ENCODE data around the gene STT3B.

DNA sequence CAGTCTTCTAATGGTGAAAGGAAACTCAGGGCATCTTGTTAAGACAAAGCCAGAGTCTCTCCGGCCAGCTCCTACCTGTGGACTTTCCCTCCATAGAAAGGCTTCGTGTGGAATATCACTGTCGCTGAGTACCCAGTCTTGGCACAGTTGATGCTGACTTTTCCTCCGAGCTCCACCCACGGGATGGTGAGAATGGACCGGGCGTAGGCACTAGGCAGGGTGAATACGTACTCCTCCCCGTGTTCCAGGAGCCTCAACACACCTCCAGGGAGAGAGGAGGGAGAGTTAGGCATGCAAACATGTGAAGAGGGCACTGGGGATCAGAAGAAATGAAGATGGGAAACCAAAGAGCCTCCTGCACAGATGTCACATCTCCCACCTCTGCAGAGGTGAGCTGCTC, 138.0 kb downstream of the STT3B start:
- TF ChIP-seq EP300 (IDR thresholded peaks at IDR 0.05) (no peak), POLR2AphosphoS5 (IDR thresholded peaks at IDR 0.05) (no peak), POLR2A (IDR thresholded peaks at IDR 0.05) (no peak)
- TF ChIP-seq, protein P1, sequence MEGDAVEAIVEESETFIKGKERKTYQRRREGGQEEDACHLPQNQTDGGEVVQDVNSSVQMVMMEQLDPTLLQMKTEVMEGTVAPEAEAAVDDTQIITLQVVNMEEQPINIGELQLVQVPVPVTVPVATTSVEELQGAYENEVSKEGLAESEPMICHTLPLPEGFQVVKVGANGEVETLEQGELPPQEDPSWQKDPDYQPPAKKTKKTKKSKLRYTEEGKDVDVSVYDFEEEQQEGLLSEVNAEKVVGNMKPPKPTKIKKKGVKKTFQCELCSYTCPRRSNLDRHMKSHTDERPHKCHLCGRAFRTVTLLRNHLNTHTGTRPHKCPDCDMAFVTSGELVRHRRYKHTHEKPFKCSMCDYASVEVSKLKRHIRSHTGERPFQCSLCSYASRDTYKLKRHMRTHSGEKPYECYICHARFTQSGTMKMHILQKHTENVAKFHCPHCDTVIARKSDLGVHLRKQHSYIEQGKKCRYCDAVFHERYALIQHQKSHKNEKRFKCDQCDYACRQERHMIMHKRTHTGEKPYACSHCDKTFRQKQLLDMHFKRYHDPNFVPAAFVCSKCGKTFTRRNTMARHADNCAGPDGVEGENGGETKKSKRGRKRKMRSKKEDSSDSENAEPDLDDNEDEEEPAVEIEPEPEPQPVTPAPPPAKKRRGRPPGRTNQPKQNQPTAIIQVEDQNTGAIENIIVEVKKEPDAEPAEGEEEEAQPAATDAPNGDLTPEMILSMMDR (IDR thresholded peaks at IDR 0.05): no peak

All from stomach (tissue), 4 donors.